GM19397 (cell line): ENCODE results near the gene UGT1A10.
"Not testable (repeated sequence)": the region's sequence is repeated elsewhere in the genome, so short reads cannot be mapped to it uniquely, and the experiment has no call there.

Experiments
- ATAC-seq: cut with Tn5 transposase; IDR thresholded peaks from one replicate; pipeline ENCODE4 v1.9.1; 2021; ENCODE audit warnings: mild to moderate bottlenecking, moderate library complexity; ENCODE audit not compliant: unreplicated experiment

The UGT1A10 gene

GRCh38 chr2:233655043-233655442, 18.8 kb downstream of the UGT1A10 start:
- no peak for ATAC-seq

- not testable (repeated sequence) for ATAC-seq
These were observed 19.7 kb downstream of the UGT1A10 start for GRCh38 chr2:233655943-233656342.

GRCh38 chr2:233656443-233656842, 20.2 kb downstream of the UGT1A10 start:
- ATAC-seq, result no peak

GRCh38 chr2:233658610-233659009, 22.4 kb downstream of the UGT1A10 start:
- no peak for ATAC-seq

- no peak for ATAC-seq
These were observed 27.7 kb downstream of the UGT1A10 start for GRCh38 chr2:233663911-233664310.

- no peak for ATAC-seq
These were observed 32.5 kb downstream of the UGT1A10 start for GRCh38 chr2:233668605-233669260.

- ATAC-seq, result no peak
These were observed 35.3 kb downstream of the UGT1A10 start, which contains the start of gene UGT1A9 for GRCh38 chr2:233671290-233672161. TSS of gene UGT1A9 (plus strand) at chr2:233671898. CDS start at chr2:233671935, 37 bp downstream.

GRCh38 chr2:233672886-233673285, 36.6 kb downstream of the UGT1A10 start:
- no peak for ATAC-seq

GRCh38 chr2:233673896-233674295, 37.6 kb downstream of the UGT1A10 start:
- no peak for ATAC-seq

- ATAC-seq, result no peak
These were observed 38.1 kb downstream of the UGT1A10 start for GRCh38 chr2:233674314-233674713.

GRCh38 chr2:233674995-233675394, 38.7 kb downstream of the UGT1A10 start:
- no peak for ATAC-seq

GRCh38 chr2:233676046-233676445, 39.8 kb downstream of the UGT1A10 start:
- ATAC-seq, result no peak

- ATAC-seq, result no peak
These were observed 42.9 kb downstream of the UGT1A10 start for GRCh38 chr2:233679196-233679595.

- ATAC-seq, result no peak
These were observed 44.3 kb downstream of the UGT1A10 start for GRCh38 chr2:233680361-233681045.

- ATAC-seq, result no peak
These were observed 45.4 kb downstream of the UGT1A10 start, which contains the start of gene UGT1A7 for GRCh38 chr2:233681521-233682099. TSS of gene UGT1A7 (plus strand) at chr2:233681901. CDS start at chr2:233681938, 37 bp downstream.

- no peak for ATAC-seq
These were observed 48.4 kb downstream of the UGT1A10 start for GRCh38 chr2:233684640-233685039.

- ATAC-seq, result no peak
These were observed 50.7 kb downstream of the UGT1A10 start for GRCh38 chr2:233686928-233687327.

GRCh38 chr2:233688341-233688740, 52.1 kb downstream of the UGT1A10 start:
- no peak for ATAC-seq

GRCh38 chr2:233689031-233689430, 52.8 kb downstream of the UGT1A10 start:
- ATAC-seq, result no peak

GRCh38 chr2:233689501-233689900, 53.3 kb downstream of the UGT1A10 start:
- no peak for ATAC-seq

- no peak for ATAC-seq
These were observed 54.2 kb downstream of the UGT1A10 start for GRCh38 chr2:233690444-233690843.
